Activated T-helper 9 cell treated with anti-CD3 and anti-CD28 coated beads, Interleukin-2, amount 50 U/mL, for 16 hours (primary cell): ENCODE measurements around the gene GPATCH4.
A peak's percentile ranks its signal among the peaks of the same experiment; 100 is the strongest.
"Not testable (repeated sequence)": the region's sequence is repeated elsewhere in the genome, so short reads cannot be mapped to it uniquely, and the experiment has no call there.

ENCODE experiments used
- DNase-seq: peaks from one replicate; pipeline ENCODE4 v3.0.0-alpha.2; 2020; ENCODE audit warnings: low read depth

Gene GPATCH4

GRCh38 chr1:156626079-156626438 lies 24.8 kb upstream of the GPATCH4 start:
- DNase-seq, result no peak

GRCh38 chr1:156625436-156626078 lies 24.3 kb upstream of the GPATCH4 start:
- peak; percentile 64 for DNase-seq

GRCh38 chr1:156624814-156625435 lies 23.6 kb upstream of the GPATCH4 start:
- DNase-seq, result no peak

- no peak for DNase-seq
Observed at GRCh38 chr1:156623946-156624813, 22.9 kb upstream of the GPATCH4 start.

- DNase-seq, result no peak
Observed at GRCh38 chr1:156622581-156623297, 21.5 kb upstream of the GPATCH4 start.

- no peak for DNase-seq
Observed at GRCh38 chr1:156619582-156619955, 18.3 kb upstream of the GPATCH4 start.

- no peak for DNase-seq
Observed at GRCh38 chr1:156618853-156619581, 17.7 kb upstream of the GPATCH4 start, which contains the start of gene HAPLN2. TSS of gene HAPLN2 (plus strand) at chr1:156619415. CDS start at chr1:156623491, 4,076 bp downstream.

GRCh38 chr1:156616463-156616862 lies 15.2 kb upstream of the GPATCH4 start:
- no peak for DNase-seq

- no peak for DNase-seq
Observed at GRCh38 chr1:156615946-156616345, 14.7 kb upstream of the GPATCH4 start.

- no peak for DNase-seq
Observed at GRCh38 chr1:156612666-156613065, 11.4 kb upstream of the GPATCH4 start.

GRCh38 chr1:156610072-156610471 lies 8.8 kb upstream of the GPATCH4 start:
- not testable (repeated sequence) for DNase-seq

- no peak for DNase-seq
Observed at GRCh38 chr1:156608981-156609380, 7.7 kb upstream of the GPATCH4 start.

GRCh38 chr1:156608036-156608674 lies 6.9 kb upstream of the GPATCH4 start:
- no peak for DNase-seq

GRCh38 chr1:156607344-156607743 lies 6.1 kb upstream of the GPATCH4 start:
- DNase-seq, result not testable (repeated sequence)

GRCh38 chr1:156602557-156602993 lies 1.3 kb upstream of the GPATCH4 start:
- DNase-seq, result no peak

- DNase-seq, result no peak
Observed at GRCh38 chr1:156601892-156602291, 613 bp upstream of the GPATCH4 start.

- no peak for DNase-seq
Observed at GRCh38 chr1:156600733-156601121, 552 bp downstream of the GPATCH4 start.

GRCh38 chr1:156599811-156600210 lies 1.5 kb downstream of the GPATCH4 start:
- no peak for DNase-seq

GRCh38 chr1:156598731-156599432 lies 2.4 kb downstream of the GPATCH4 start:
- no peak for DNase-seq

- no peak for DNase-seq
Observed at GRCh38 chr1:156598125-156598524, 3.2 kb downstream of the GPATCH4 start.
